ENCODE measurements around the gene ACVR1.

DNA sequence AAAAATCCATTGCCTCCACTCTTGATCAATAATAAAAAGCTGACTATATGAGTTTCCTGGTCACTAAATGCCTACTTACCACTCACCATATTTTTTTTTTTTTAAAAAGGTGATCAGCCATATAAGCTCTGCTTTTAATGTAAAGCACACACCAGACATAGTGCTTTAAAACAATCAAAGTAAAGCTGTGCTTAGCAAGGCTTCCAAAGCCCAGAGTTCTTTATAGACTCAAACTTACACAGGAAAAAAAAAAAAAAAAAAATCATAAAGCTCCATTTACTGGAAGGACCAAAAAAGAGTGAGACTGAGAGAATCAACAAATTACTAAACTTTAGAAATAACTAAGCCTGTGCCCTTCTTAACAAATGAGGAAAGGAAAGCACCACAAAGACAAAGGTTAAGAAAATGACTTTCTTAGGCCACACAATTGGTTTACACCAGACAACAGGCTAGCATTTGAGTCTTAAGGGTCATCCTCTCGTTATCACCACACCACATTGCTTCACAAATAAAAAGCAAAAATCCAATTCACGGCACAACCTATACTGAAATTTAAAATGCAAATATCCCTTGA is 11.2 kb downstream of the ACVR1 start:
- TF ChIP-seq, protein P1, sequence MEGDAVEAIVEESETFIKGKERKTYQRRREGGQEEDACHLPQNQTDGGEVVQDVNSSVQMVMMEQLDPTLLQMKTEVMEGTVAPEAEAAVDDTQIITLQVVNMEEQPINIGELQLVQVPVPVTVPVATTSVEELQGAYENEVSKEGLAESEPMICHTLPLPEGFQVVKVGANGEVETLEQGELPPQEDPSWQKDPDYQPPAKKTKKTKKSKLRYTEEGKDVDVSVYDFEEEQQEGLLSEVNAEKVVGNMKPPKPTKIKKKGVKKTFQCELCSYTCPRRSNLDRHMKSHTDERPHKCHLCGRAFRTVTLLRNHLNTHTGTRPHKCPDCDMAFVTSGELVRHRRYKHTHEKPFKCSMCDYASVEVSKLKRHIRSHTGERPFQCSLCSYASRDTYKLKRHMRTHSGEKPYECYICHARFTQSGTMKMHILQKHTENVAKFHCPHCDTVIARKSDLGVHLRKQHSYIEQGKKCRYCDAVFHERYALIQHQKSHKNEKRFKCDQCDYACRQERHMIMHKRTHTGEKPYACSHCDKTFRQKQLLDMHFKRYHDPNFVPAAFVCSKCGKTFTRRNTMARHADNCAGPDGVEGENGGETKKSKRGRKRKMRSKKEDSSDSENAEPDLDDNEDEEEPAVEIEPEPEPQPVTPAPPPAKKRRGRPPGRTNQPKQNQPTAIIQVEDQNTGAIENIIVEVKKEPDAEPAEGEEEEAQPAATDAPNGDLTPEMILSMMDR (IDR thresholded peaks at IDR 0.05; ENCODE audit: extremely low read depth in 1 of 2, insufficient read depth in 1 of 2, low read depth in 1 of 2, low read length in 2 of 2): no peak
- no peak for TF ChIP-seq EZH2 (IDR thresholded peaks at IDR 0.05; ENCODE audit: borderline replicate concordance, low read depth, low read length, severe bottlenecking)

Measured in endothelial cell of umbilical vein (primary cell).